ENCODE results near the gene MLF2. TPM values are rescaled to one million over a fixed set of nuclear protein-coding genes. Genes with fewer than 3 reads are reported as not detected.
A peak's percentile ranks its signal among the peaks of the same experiment; 100 is the strongest.

MLF2 gene
- polyA plus RNA-seq, 1 donor: 174 TPM

- peak; percentile 22 to 48 for DNase-seq
- H3K4me3 ChIP-seq (ENCODE audit: low read length): no peak overlapping the region
- no peaks in the 10 kb centered on the region for H3K9me3 ChIP-seq (ENCODE audit: control insufficient read depth, low read depth, low read length)
- H3K36me3 ChIP-seq (ENCODE audit: control insufficient read depth, insufficient read depth, low read length): peaks cover 17% of the 10 kb centered on the region
- 88% methylated on average over 1 of the region's 8 CpGs for WGBS (ENCODE audit: insufficient coverage, low lambda C conversion rate)
- H3K27ac ChIP-seq (ENCODE audit: low read length): no peak overlapping the region
- peaks cover 7% of the 10 kb centered on the region for H3K4me1 ChIP-seq (ENCODE audit: control insufficient read depth, insufficient read depth, low read length)
- H3K27me3 ChIP-seq (ENCODE audit: control insufficient read depth, insufficient read depth, low read length): no peaks in the 10 kb centered on the region
Measured at GRCh38 chr12:6735448-6736191, 17.3 kb downstream of the MLF2 start.

- Histone ChIP-seq H3K4me1 (ENCODE audit: control insufficient read depth, insufficient read depth, low read length) (peaks cover 7% of the 10 kb centered on the region), H3K36me3 (ENCODE audit: control insufficient read depth, insufficient read depth, low read length) (peaks cover 26% of the 10 kb centered on the region), H3K27me3 (ENCODE audit: control insufficient read depth, insufficient read depth, low read length) (no peaks in the 10 kb centered on the region), H3K9me3 (ENCODE audit: control insufficient read depth, low read depth, low read length) (no peaks in the 10 kb centered on the region), H3K4me3 (ENCODE audit: low read length) (no peak overlapping the region), H3K27ac (ENCODE audit: low read length) (peak overlapping the region; percentile 2)
- DNase-seq: peak; percentile 17 to 68
- no CpG with 5 or more reads among the region's 10 CpGs for WGBS (ENCODE audit: insufficient coverage, low lambda C conversion rate)
Measured at GRCh38 chr12:6734506-6735387, 18.2 kb downstream of the MLF2 start.

- no peaks in the 10 kb centered on the region for H3K27me3 ChIP-seq (ENCODE audit: control insufficient read depth, insufficient read depth, low read length)
- no peak for DNase-seq
- H3K36me3 ChIP-seq (ENCODE audit: control insufficient read depth, insufficient read depth, low read length): peaks cover 47% of the 10 kb centered on the region
- no peaks in the 10 kb centered on the region for H3K9me3 ChIP-seq (ENCODE audit: control insufficient read depth, low read depth, low read length)
- no peak overlapping the region for H3K4me3 ChIP-seq (ENCODE audit: low read length)
- no CpG with 5 or more reads among the region's 8 CpGs for WGBS (ENCODE audit: insufficient coverage, low lambda C conversion rate)
- peaks cover 5% of the 10 kb centered on the region for H3K4me1 ChIP-seq (ENCODE audit: control insufficient read depth, insufficient read depth, low read length)
- H3K27ac ChIP-seq (ENCODE audit: low read length): no peak overlapping the region
Measured at GRCh38 chr12:6730169-6730568, 22.8 kb downstream of the MLF2 start.

DNA sequence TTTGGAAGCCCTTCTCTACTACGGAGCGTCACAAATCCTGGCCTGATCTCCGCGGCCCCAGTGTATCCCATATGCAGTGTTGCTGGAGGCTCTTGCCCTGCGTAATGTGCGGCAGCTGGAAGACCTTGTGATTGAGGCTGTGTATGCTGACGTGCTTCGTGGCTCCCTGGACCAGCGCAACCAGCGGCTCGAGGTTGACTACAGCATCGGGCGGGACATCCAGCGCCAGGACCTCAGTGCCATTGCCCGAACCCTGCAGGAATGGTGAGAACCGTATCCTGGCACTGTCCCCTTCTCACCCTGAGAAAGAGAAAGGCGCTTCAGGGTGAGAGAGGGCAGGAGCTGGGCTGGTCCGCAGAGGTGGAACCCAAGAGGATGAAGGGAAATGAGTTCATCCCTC, 23.8 kb downstream of the MLF2 start:
- Histone ChIP-seq H3K4me3 (ENCODE audit: low read length) (no peak overlapping the region), H3K4me1 (ENCODE audit: control insufficient read depth, insufficient read depth, low read length) (peaks cover 5% of the 10 kb centered on the region), H3K27ac (ENCODE audit: low read length) (no peak overlapping the region), H3K36me3 (ENCODE audit: control insufficient read depth, insufficient read depth, low read length) (peaks cover 47% of the 10 kb centered on the region), H3K27me3 (ENCODE audit: control insufficient read depth, insufficient read depth, low read length) (no peaks in the 10 kb centered on the region), H3K9me3 (ENCODE audit: control insufficient read depth, low read depth, low read length) (no peaks in the 10 kb centered on the region)
- WGBS (ENCODE audit: insufficient coverage, low lambda C conversion rate): no CpG with 5 or more reads among the region's 18 CpGs
- no peak for DNase-seq

GRCh38 chr12:6725350-6725749, 27.6 kb downstream of the MLF2 start:
- WGBS (ENCODE audit: insufficient coverage, low lambda C conversion rate): no CpG with 5 or more reads among the region's 7 CpGs
- Histone ChIP-seq H3K9me3 (ENCODE audit: control insufficient read depth, low read depth, low read length) (no peaks in the 10 kb centered on the region), H3K4me1 (ENCODE audit: control insufficient read depth, insufficient read depth, low read length) (peaks cover 5% of the 10 kb centered on the region), H3K4me3 (ENCODE audit: low read length) (no peak overlapping the region), H3K36me3 (ENCODE audit: control insufficient read depth, insufficient read depth, low read length) (peaks cover 28% of the 10 kb centered on the region), H3K27me3 (ENCODE audit: control insufficient read depth, insufficient read depth, low read length) (peaks cover 2% of the 10 kb centered on the region), H3K27ac (ENCODE audit: low read length) (no peak overlapping the region)
- no peak for DNase-seq

DNA sequence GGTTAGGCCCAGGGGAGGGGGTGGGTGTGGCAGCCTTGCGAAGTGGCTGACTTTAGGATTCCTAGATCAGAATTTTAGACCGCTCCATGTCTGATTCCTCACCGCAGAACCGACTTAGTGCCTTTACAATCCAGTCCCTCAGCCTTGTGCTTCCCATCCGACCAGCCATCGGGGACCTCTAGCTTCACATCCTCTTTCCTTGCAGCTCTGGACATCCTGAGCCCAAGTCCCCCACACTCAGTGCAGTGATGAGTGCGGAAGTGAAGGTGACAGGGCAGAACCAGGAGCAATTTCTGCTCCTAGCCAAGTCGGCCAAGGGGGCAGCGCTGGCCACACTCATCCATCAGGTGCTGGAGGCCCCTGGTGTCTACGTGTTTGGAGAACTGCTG, 28.5 kb downstream of the MLF2 start:
- Histone ChIP-seq H3K27me3 (ENCODE audit: control insufficient read depth, insufficient read depth, low read length) (peaks cover 2% of the 10 kb centered on the region), H3K4me1 (ENCODE audit: control insufficient read depth, insufficient read depth, low read length) (peaks cover 5% of the 10 kb centered on the region), H3K36me3 (ENCODE audit: control insufficient read depth, insufficient read depth, low read length) (peaks cover 18% of the 10 kb centered on the region), H3K9me3 (ENCODE audit: control insufficient read depth, low read depth, low read length) (no peaks in the 10 kb centered on the region), H3K27ac (ENCODE audit: low read length) (peak overlapping the region; percentile 72), H3K4me3 (ENCODE audit: low read length) (peak overlapping the region; percentile 53)
- DNase-seq: no peak
- WGBS (ENCODE audit: insufficient coverage, low lambda C conversion rate): no CpG with 5 or more reads among the region's 10 CpGs

DNA sequence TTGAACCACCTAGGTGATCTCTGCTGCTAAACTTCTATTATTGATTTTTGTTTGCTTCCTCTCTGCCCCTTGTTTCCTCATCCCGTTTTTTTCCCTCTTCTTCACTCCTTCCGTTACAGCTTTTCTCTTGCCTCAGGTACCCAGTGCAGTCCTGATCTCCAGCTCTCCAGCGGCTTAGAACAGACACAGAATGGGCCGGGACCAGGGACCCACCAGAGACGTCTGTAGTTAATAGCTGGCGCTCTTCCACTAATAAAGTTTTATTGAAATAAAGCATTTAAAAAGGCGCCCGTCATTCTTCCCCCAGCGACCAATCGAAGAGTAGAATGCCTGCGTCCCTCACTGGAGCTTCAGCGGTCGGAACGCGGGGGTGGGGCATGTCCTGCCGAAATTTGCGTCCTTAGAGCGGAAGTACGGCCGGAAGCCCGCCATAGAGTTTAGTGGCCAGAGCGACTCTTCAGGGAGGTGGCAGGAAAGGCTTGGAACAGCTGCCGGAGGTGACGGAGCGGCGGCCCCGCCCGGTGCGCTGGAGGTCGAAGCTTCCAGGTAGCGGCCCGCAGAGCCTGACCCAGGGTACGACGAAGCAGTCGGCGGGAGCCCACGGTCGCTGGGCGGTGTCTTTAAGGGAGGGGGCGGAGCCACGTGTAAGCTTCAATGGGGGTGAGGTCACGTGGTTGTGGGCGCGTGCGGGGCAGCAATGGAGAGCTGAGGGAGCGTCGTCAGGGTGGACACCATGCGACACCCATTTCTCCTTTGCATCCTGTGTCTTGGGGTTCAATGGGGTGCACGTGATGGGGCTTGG, 29.1 kb downstream of the MLF2 start, which contains the start of gene COPS7A:
Gene COPS7A (plus strand): TSS at position 440 of the 802 bp plus-strand sequence. CDS start 611 bp downstream, outside the sequence.
- 0% methylated on average over 2 of the region's 49 CpGs for WGBS (ENCODE audit: insufficient coverage, low lambda C conversion rate)
- H3K9me3 ChIP-seq (ENCODE audit: control insufficient read depth, low read depth, low read length): no peaks in the 10 kb centered on the region
- peak within 1 kb of the TSS; percentile 53 for H3K4me3 ChIP-seq (ENCODE audit: low read length)
- peak; percentile 98 to 100 for DNase-seq
- peak within 1 kb of the TSS; percentile 72 for H3K27ac ChIP-seq (ENCODE audit: low read length)
- peaks cover 5% of the 10 kb centered on the region for H3K4me1 ChIP-seq (ENCODE audit: control insufficient read depth, insufficient read depth, low read length)
- H3K27me3 ChIP-seq (ENCODE audit: control insufficient read depth, insufficient read depth, low read length): peaks cover 2% of the 10 kb centered on the region
- peaks cover 12% of the 10 kb centered on the region for H3K36me3 ChIP-seq (ENCODE audit: control insufficient read depth, insufficient read depth, low read length)

DNA sequence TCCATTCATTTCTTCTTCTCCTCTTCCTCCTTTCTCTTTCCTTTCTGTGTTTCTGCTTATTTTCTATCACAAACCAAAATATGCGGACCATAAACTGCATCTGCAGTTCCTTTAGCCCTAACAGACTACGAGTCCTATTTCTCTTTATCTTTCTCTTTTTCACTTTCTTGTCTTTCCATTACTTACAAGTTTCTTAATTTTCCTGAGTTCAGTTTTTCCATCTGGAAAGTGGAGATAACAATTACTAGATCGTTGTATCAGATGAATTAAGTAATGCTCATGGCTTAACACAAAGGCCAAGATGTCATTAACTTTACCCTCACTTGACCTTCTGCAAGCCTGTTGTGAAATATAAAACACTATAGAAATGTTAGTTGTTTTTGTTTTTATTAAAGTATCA, 30.1 kb downstream of the MLF2 start:
- 85% methylated on average over 3 of the region's 3 CpGs for WGBS (ENCODE audit: insufficient coverage, low lambda C conversion rate)
- H3K9me3 ChIP-seq (ENCODE audit: control insufficient read depth, low read depth, low read length): no peaks in the 10 kb centered on the region
- no peak overlapping the region for H3K27ac ChIP-seq (ENCODE audit: low read length)
- no peak for DNase-seq
- peaks cover 3% of the 10 kb centered on the region for H3K36me3 ChIP-seq (ENCODE audit: control insufficient read depth, insufficient read depth, low read length)
- H3K27me3 ChIP-seq (ENCODE audit: control insufficient read depth, insufficient read depth, low read length): peaks cover 2% of the 10 kb centered on the region
- H3K4me1 ChIP-seq (ENCODE audit: control insufficient read depth, insufficient read depth, low read length): peaks cover 5% of the 10 kb centered on the region
- H3K4me3 ChIP-seq (ENCODE audit: low read length): no peak overlapping the region

DNA sequence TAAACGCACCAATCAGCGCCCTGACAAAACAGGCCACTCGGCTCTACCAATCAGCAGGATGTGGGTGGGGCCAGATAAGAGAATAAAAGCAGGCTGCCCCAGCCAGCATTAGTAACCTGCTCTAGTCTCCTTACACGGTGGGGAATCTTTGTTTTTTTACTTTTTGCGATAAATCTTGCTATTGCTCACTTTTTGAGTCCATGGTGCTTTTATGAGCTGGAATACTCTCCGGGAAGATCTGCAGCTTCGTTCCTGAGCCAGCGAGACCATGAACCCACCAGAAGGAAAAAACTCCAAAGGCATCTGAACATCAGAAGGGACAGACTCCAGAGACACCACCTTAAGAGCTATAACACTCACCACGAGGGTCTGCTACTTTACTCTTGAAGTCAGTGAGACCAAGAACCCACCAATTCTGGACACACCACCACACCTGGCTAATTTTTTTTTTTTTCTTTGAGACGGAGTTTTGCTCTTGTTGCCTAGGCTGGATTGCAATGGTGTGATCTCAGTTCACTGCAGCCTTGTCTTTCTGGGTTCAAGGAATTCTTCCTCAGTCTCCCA, 36.0 kb downstream of the MLF2 start:
- Histone ChIP-seq H3K27me3 (ENCODE audit: control insufficient read depth, insufficient read depth, low read length) (peaks cover 2% of the 10 kb centered on the region), H3K4me1 (ENCODE audit: control insufficient read depth, insufficient read depth, low read length) (no peaks in the 10 kb centered on the region), H3K4me3 (ENCODE audit: low read length) (no peak overlapping the region), H3K36me3 (ENCODE audit: control insufficient read depth, insufficient read depth, low read length) (no peaks in the 10 kb centered on the region), H3K9me3 (ENCODE audit: control insufficient read depth, low read depth, low read length) (no peaks in the 10 kb centered on the region), H3K27ac (ENCODE audit: low read length) (no peak overlapping the region)
- DNase-seq: no peak
- no CpG with 5 or more reads among the region's 10 CpGs for WGBS (ENCODE audit: insufficient coverage, low lambda C conversion rate)
